HG03558 (cell line): ENCODE data around the gene DZANK1.
"Not testable (repeated sequence)": the region's sequence is repeated elsewhere in the genome, so short reads cannot be mapped to it uniquely, and the experiment has no call there.

ENCODE experiments used
- ATAC-seq: cut with Tn5 transposase; IDR thresholded peaks from one replicate; pipeline ENCODE4 v1.9.1; 2021; ENCODE audit warnings: moderate number of reproducible peaks; ENCODE audit not compliant: unreplicated experiment; ENCODE audit errors: extremely low read depth

DZANK1 gene

DNA sequence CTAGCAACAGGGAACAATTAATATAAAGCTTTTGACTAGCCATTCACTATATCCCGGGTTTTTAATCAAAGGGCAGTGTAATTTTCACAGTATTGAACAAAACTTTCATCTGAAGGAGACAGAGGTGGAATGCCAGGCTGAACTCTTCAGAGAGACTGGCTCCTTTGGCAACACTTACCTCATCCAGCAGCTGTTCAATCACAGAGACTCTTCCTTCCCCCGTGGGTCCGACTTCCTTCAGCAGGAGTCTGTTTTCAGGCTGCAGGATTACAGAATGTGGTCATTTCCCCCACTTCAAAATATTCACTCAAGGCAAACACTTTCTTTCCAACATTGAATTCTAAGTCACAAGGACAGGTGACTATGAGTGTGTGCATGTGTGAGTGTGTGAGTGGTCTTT lies 76.6 kb downstream of the DZANK1 start:
- ATAC-seq: no peak

- ATAC-seq: no peak
Observed at GRCh38 chr20:18388860-18389259, 78.0 kb downstream of the DZANK1 start.

GRCh38 chr20:18380908-18381529 lies 85.8 kb downstream of the DZANK1 start:
- ATAC-seq: no peak

DNA sequence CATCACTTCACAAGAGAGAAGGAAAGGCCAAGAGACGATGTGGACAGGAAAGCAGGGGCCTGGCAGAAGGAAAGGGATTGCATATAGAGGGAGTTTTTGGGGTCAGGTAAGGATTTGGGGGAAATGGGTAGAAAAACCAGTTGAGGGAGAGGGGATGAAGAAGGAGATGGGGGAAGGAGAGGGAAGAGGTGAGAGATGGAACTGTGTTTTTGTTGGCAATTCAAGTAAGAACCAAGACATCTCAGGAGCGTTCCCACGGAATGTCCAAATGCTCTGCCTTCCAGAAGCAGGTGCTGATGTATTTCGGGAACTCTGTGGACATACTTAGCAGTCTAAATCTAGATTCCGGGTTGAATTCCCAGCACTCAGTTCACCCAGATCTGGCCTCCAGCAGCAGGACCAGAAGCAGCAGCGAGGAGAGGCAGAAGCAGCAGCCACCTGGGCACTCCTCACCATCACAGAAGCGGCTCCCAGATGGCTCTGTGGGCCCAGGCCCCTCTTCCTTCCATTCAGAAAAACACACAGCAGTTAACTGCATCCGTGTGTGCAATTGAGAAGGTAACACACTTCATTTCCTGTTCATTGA lies 88.8 kb downstream of the DZANK1 start:
- ATAC-seq: no peak

GRCh38 chr20:18375551-18375950 lies 91.3 kb downstream of the DZANK1 start:
- not testable (repeated sequence) for ATAC-seq

DNA sequence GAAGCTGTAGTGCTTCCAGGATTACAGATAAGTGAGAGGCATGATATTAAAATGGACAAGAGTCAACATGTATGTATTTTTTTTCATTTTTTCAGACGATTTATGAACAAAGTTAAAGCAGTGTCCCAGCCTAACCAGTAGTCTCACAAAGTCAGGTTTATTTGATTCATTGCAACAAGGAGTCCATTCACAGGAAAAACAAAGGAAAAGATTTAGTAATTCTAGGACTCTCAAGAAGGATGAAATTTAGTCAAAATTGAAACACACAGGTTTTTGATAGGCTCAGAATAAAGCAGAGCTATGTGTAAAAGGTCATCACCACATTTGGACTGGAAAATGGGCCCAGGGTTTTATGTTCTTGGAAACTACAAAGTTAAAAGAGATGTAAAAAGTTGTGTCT lies 94.5 kb downstream of the DZANK1 start:
- ATAC-seq: no peak

GRCh38 chr20:18364768-18365167 lies 102.1 kb downstream of the DZANK1 start:
- ATAC-seq: no peak

DNA sequence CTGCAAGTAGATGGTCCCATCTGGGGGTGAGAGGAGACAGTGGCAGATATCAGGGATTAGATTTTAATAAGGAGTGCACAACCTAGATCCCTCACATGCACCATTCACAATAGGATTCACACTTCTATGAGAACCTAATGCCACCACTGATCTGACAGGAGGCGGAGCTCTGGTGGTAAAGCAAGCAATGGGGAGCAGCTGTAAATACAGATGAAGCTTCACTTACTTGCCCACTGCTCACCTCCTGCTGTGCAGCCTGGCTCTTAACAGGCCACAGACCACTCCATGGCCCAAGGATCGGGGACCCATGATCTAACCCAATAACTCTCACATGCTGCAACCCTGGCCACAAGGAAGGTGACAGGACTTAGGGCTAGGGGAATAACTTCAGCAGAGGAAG lies 103.1 kb downstream of the DZANK1 start:
- ATAC-seq: no peak

DNA sequence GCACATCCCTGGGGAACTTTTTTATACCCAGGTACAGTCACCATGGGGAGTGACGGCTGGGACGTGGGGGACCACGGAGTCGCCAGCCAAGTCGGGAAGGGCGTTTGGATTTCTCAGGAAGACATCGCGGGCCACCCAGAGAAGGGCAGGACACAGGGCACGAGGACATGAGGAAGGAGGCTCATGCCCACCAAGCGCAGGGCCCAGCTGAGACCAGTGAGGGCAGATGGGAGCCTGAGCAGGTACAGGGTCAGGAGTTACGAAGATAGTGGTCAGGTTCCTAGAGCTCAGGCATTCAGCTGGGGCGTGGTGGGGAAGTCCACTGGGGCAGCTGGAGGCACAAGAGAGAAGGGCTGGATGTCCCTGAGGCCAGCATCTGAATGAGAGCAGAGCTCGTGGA lies 103.9 kb downstream of the DZANK1 start:
- ATAC-seq: no peak

GRCh38 chr20:18361678-18362077 lies 105.2 kb downstream of the DZANK1 start:
- no peak for ATAC-seq

DNA sequence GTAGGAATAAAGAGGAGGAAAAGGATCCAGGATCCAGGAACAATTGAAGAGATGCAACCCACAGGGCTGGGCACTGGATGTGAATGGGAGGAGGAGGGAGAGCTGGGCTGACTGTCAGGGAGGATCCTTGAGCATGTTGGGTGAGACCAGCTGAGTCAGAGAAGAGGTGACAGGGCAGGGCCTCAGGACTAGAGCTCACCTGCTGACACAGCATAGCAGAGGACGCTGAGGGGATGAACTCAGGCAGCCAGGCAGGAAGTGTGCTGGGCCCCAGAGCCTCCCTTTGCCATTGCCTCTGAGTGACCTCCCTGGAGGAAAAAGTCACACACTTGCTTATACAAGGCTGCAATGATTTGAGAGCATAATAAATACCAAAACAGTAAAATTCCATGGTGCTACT lies 106.2 kb downstream of the DZANK1 start:
- no peak for ATAC-seq

- ATAC-seq: no peak
Observed at GRCh38 chr20:18359854-18360253, 107.0 kb downstream of the DZANK1 start.

GRCh38 chr20:18349749-18350148 lies 117.1 kb downstream of the DZANK1 start:
- not testable (repeated sequence) for ATAC-seq
